ENCODE data around the gene RPS14. TPM values are rescaled to one million over a fixed set of nuclear protein-coding genes. Genes with fewer than 3 reads are reported as not detected.

RPS14 gene
- total and polyA plus RNA-seq, 10 of the 15 experiments (the other 5 are each of a cell fraction or from before 2014, with no cell fraction given): 2,295 to 4,047 (median 2,787) TPM

- TF ChIP-seq ZNF592 (IDR thresholded peaks at IDR 0.05): no peak
- no peak for TF ChIP-seq EP300 (IDR thresholded peaks at IDR 0.05; ENCODE audit: borderline replicate concordance in 1 of 2, control insufficient read depth in 1 of 2, low read depth in 2 of 2, low read length in 2 of 2)
- TF ChIP-seq, protein P1, sequence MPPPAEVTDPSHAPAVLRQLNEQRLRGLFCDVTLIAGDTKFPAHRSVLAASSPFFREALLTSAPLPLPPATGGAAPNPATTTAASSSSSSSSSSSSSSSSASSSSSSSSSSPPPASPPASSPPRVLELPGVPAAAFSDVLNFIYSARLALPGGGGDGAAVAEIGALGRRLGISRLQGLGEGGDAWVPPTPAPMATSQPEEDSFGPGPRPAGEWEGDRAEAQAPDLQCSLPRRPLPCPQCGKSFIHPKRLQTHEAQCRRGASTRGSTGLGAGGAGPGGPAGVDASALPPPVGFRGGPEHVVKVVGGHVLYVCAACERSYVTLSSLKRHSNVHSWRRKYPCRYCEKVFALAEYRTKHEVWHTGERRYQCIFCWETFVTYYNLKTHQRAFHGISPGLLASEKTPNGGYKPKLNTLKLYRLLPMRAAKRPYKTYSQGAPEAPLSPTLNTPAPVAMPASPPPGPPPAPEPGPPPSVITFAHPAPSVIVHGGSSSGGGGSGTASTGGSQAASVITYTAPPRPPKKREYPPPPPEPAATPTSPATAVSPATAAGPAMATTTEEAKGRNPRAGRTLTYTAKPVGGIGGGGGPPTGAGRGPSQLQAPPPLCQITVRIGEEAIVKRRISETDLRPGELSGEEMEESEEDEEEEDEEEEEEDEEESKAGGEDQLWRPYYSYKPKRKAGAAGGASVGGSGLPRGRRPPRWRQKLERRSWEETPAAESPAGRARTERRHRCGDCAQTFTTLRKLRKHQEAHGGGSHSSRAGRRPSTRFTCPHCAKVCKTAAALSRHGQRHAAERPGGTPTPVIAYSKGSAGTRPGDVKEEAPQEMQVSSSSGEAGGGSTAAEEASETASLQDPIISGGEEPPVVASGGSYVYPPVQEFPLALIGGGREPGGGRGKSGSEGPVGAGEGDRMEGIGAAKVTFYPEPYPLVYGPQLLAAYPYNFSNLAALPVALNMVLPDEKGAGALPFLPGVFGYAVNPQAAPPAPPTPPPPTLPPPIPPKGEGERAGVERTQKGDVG (CRISPR knock-in tag; IDR thresholded peaks at IDR 0.05): no peak
- TF ChIP-seq RELA (IDR thresholded peaks at IDR 0.05; ENCODE audit: borderline replicate concordance, partially characterized antibody): no peak
- TF ChIP-seq ETV6 (conservative IDR thresholded peaks at IDR 0.05 in 1 of 2, IDR thresholded peaks at IDR 0.05 in 1 of 2; ENCODE audit: borderline replicate concordance in 1 of 2, low read depth in 1 of 2): no peak
- TF ChIP-seq IKZF2 (IDR thresholded peaks at IDR 0.05): no peak
Measured at GRCh38 chr5:150392680-150393079, 56.9 kb downstream of the RPS14 start (continued).

Other genes starting within 250 kb of the RPS14 start
- 0.11 TPM in 1 of 2 replicates, not detected in the other for gene CAMK2A, start 160.0 kb downstream of the RPS14 start, total RNA-seq (2014; rRNA removed)
- gene CAMK2A, start 160.0 kb downstream of the RPS14 start, total RNA-seq (2014; rRNA removed; fragmentation: Illumina TruSeq; extraction: Trizol): not detected in 2 replicates
- gene CAMK2A, start 160.0 kb downstream of the RPS14 start, total RNA-seq (2021): not detected in 2 replicates
- gene CAMK2A, start 160.0 kb downstream of the RPS14 start, polyA plus RNA-seq (2011; rRNA removed): not detected in 2 replicates
- not detected in 2 replicates for gene CAMK2A, start 160.0 kb downstream of the RPS14 start, polyA plus RNA-seq (2014; fragmentation: Illumina TruSeq; extraction: Trizol)
- gene CAMK2A, start 160.0 kb downstream of the RPS14 start, polyA plus RNA-seq (2014; fragmentation: Nextera tagmentation; extraction: Ambion mirVana): not detected
- gene CAMK2A, start 160.0 kb downstream of the RPS14 start, polyA plus RNA-seq (2014; rRNA removed): not detected in 2 replicates
- not detected for gene CAMK2A, start 160.0 kb downstream of the RPS14 start, polyA plus RNA-seq (2016; fragmentation: Nextera tagmentation; extraction: Ambion mirVana)
- gene ARSI, start 146.8 kb downstream of the RPS14 start, total RNA-seq (2014; rRNA removed): not detected in 2 replicates
- not detected in 2 replicates for gene ARSI, start 146.8 kb downstream of the RPS14 start, total RNA-seq (2014; rRNA removed; fragmentation: Illumina TruSeq; extraction: Trizol)
- not detected in 2 replicates for gene ARSI, start 146.8 kb downstream of the RPS14 start, total RNA-seq (2021)
- not detected in 2 replicates for gene ARSI, start 146.8 kb downstream of the RPS14 start, polyA plus RNA-seq (2011; rRNA removed)
- not detected in 2 replicates for gene ARSI, start 146.8 kb downstream of the RPS14 start, polyA plus RNA-seq (2014; fragmentation: Illumina TruSeq; extraction: Trizol)
- gene ARSI, start 146.8 kb downstream of the RPS14 start, polyA plus RNA-seq (2014; fragmentation: Nextera tagmentation; extraction: Ambion mirVana): not detected
- not detected in 2 replicates for gene ARSI, start 146.8 kb downstream of the RPS14 start, polyA plus RNA-seq (2014; rRNA removed)
- not detected for gene ARSI, start 146.8 kb downstream of the RPS14 start, polyA plus RNA-seq (2016; fragmentation: Nextera tagmentation; extraction: Ambion mirVana)
- gene TCOF1, start 92.0 kb downstream of the RPS14 start, total RNA-seq (2014; rRNA removed): 35.0 and 42.1 TPM in 2 replicates
- gene TCOF1, start 92.0 kb downstream of the RPS14 start, total RNA-seq (2014; rRNA removed; fragmentation: Illumina TruSeq; extraction: Trizol): 30.5 and 35.6 TPM in 2 replicates
- gene TCOF1, start 92.0 kb downstream of the RPS14 start, total RNA-seq (2021): 74.7 and 83.9 TPM in 2 replicates
- gene TCOF1, start 92.0 kb downstream of the RPS14 start, polyA plus RNA-seq (2011; rRNA removed): 6.4 and 12.7 TPM in 2 replicates
- gene TCOF1, start 92.0 kb downstream of the RPS14 start, polyA plus RNA-seq (2014; fragmentation: Illumina TruSeq; extraction: Trizol): 39.4 and 56.1 TPM in 2 replicates
- gene TCOF1, start 92.0 kb downstream of the RPS14 start, polyA plus RNA-seq (2014; fragmentation: Nextera tagmentation; extraction: Ambion mirVana): 10 to 100 TPM in 1 of 2 experiments, 1 to 10 TPM in 1; 8.7 to 12.3 TPM
- gene TCOF1, start 92.0 kb downstream of the RPS14 start, polyA plus RNA-seq (2014; rRNA removed): 35.4 and 44.6 TPM in 2 replicates
- gene TCOF1, start 92.0 kb downstream of the RPS14 start, polyA plus RNA-seq (2016; fragmentation: Nextera tagmentation; extraction: Ambion mirVana): 10 to 100 TPM; 71.2 to 76.3 TPM
- 10,156 and 11,063 TPM in 2 replicates for gene CD74, start 36.8 kb downstream of the RPS14 start, total RNA-seq (2014; rRNA removed)
- gene CD74, start 36.8 kb downstream of the RPS14 start, total RNA-seq (2014; rRNA removed; fragmentation: Illumina TruSeq; extraction: Trizol): 2,507 and 2,767 TPM in 2 replicates
- gene CD74, start 36.8 kb downstream of the RPS14 start, total RNA-seq (2021): 4,973 and 5,010 TPM in 2 replicates
- gene CD74, start 36.8 kb downstream of the RPS14 start, polyA plus RNA-seq (2011; rRNA removed): 309 and 1,760 TPM in 2 replicates
- gene CD74, start 36.8 kb downstream of the RPS14 start, polyA plus RNA-seq (2014; fragmentation: Illumina TruSeq; extraction: Trizol): 3,291 and 4,542 TPM in 2 replicates
- 1,000 to 10,000 TPM; 1,387 to 2,107 TPM for gene CD74, start 36.8 kb downstream of the RPS14 start, polyA plus RNA-seq (2014; fragmentation: Nextera tagmentation; extraction: Ambion mirVana)
- 3,302 and 5,141 TPM in 2 replicates for gene CD74, start 36.8 kb downstream of the RPS14 start, polyA plus RNA-seq (2014; rRNA removed)
- 1,000 to 10,000 TPM; 6,006 to 6,596 TPM for gene CD74, start 36.8 kb downstream of the RPS14 start, polyA plus RNA-seq (2016; fragmentation: Nextera tagmentation; extraction: Ambion mirVana)
- 15.4 and 16.7 TPM in 2 replicates for gene NDST1, start 58.4 kb upstream of the RPS14 start, total RNA-seq (2014; rRNA removed)
- gene NDST1, start 58.4 kb upstream of the RPS14 start, total RNA-seq (2014; rRNA removed; fragmentation: Illumina TruSeq; extraction: Trizol): 8.4 and 10.1 TPM in 2 replicates
- gene NDST1, start 58.4 kb upstream of the RPS14 start, total RNA-seq (2021): 47.9 and 53.5 TPM in 2 replicates
- gene NDST1, start 58.4 kb upstream of the RPS14 start, polyA plus RNA-seq (2011; rRNA removed): 8.1 and 15.0 TPM in 2 replicates
- 12.3 and 17.3 TPM in 2 replicates for gene NDST1, start 58.4 kb upstream of the RPS14 start, polyA plus RNA-seq (2014; fragmentation: Illumina TruSeq; extraction: Trizol)
- gene NDST1, start 58.4 kb upstream of the RPS14 start, polyA plus RNA-seq (2014; fragmentation: Nextera tagmentation; extraction: Ambion mirVana): under 1 TPM; 0.20 to 0.31 TPM
- gene NDST1, start 58.4 kb upstream of the RPS14 start, polyA plus RNA-seq (2014; rRNA removed): 17.6 and 32.3 TPM in 2 replicates
- 10 to 100 TPM in 1 of 2 experiments, 1 to 10 TPM in 1; 5.3 to 10.9 TPM for gene NDST1, start 58.4 kb upstream of the RPS14 start, polyA plus RNA-seq (2016; fragmentation: Nextera tagmentation; extraction: Ambion mirVana)
- gene SYNPO, start 190.9 kb upstream of the RPS14 start, total RNA-seq (2014; rRNA removed): 3.3 and 3.4 TPM in 2 replicates
- gene SYNPO, start 190.9 kb upstream of the RPS14 start, total RNA-seq (2014; rRNA removed; fragmentation: Illumina TruSeq; extraction: Trizol): 4.4 and 4.5 TPM in 2 replicates
- gene SYNPO, start 190.9 kb upstream of the RPS14 start, total RNA-seq (2021): 21.0 and 21.8 TPM in 2 replicates
- 11.0 and 18.3 TPM in 2 replicates for gene SYNPO, start 190.9 kb upstream of the RPS14 start, polyA plus RNA-seq (2011; rRNA removed)
- gene SYNPO, start 190.9 kb upstream of the RPS14 start, polyA plus RNA-seq (2014; fragmentation: Illumina TruSeq; extraction: Trizol): 8.7 and 9.4 TPM in 2 replicates
- gene SYNPO, start 190.9 kb upstream of the RPS14 start, polyA plus RNA-seq (2014; fragmentation: Nextera tagmentation; extraction: Ambion mirVana): 1 to 10 TPM; 1.9 to 2.3 TPM
- gene SYNPO, start 190.9 kb upstream of the RPS14 start, polyA plus RNA-seq (2014; rRNA removed): 10.1 and 10.7 TPM in 2 replicates
- 1 to 10 TPM in 1 of 2 experiments, under 1 TPM in 1; 0.77 to 2.0 TPM for gene SYNPO, start 190.9 kb upstream of the RPS14 start, polyA plus RNA-seq (2016; fragmentation: Nextera tagmentation; extraction: Ambion mirVana)
- 1.1 TPM in 1 of 2 replicates, not detected in the other for gene MYOZ3, start 211.5 kb upstream of the RPS14 start, total RNA-seq (2014; rRNA removed)
- gene MYOZ3, start 211.5 kb upstream of the RPS14 start, total RNA-seq (2014; rRNA removed; fragmentation: Illumina TruSeq; extraction: Trizol): 0.04 TPM in 1 of 2 replicates, not detected in the other
- gene MYOZ3, start 211.5 kb upstream of the RPS14 start, total RNA-seq (2021): 0.18 TPM in 1 of 2 replicates, not detected in the other
- gene MYOZ3, start 211.5 kb upstream of the RPS14 start, polyA plus RNA-seq (2011; rRNA removed): not detected in 2 replicates
- gene MYOZ3, start 211.5 kb upstream of the RPS14 start, polyA plus RNA-seq (2014; fragmentation: Illumina TruSeq; extraction: Trizol): 0.09 and 0.10 TPM in 2 replicates
- not detected for gene MYOZ3, start 211.5 kb upstream of the RPS14 start, polyA plus RNA-seq (2014; fragmentation: Nextera tagmentation; extraction: Ambion mirVana)
- 0.08 and 0.62 TPM in 2 replicates for gene MYOZ3, start 211.5 kb upstream of the RPS14 start, polyA plus RNA-seq (2014; rRNA removed)
- gene MYOZ3, start 211.5 kb upstream of the RPS14 start, polyA plus RNA-seq (2016; fragmentation: Nextera tagmentation; extraction: Ambion mirVana): under 1 TPM in 1 of 2 experiments, not detected in 1; 0.11 TPM

Measured in GM12878 (cell line).